ENCODE measurements around the gene MC2R. TPM values are rescaled to one million over a fixed set of nuclear protein-coding genes. Genes with fewer than 3 reads are reported as not detected.
A peak's percentile ranks its signal among the peaks of the same experiment; 100 is the strongest.

The MC2R gene
- total RNA-seq, 1 donor from 2014 or later = not detected

- DNase-seq (ENCODE audit: low read depth) = no peak
- H3K27me3 ChIP-seq (ENCODE audit: control insufficient read depth, insufficient read depth, low read length) = no peaks in the 10 kb centered on the region
- no peak overlapping the region for H3K4me3 ChIP-seq (ENCODE audit: low read depth, low read length)
- H3K36me3 ChIP-seq (ENCODE audit: control insufficient read depth, insufficient read depth, low read length) = no peaks in the 10 kb centered on the region
- no peak for TF ChIP-seq CTCF (IDR thresholded peaks at IDR 0.05; ENCODE audit: insufficient read depth, low read length, poor library complexity, severe bottlenecking)
Observed at GRCh38 chr18:13892098-13892497, 23.2 kb downstream of the MC2R start.

- Histone ChIP-seq H3K27me3 (ENCODE audit: control insufficient read depth, insufficient read depth, low read length) (no peaks in the 10 kb centered on the region), H3K4me3 (ENCODE audit: low read depth, low read length) (no peak overlapping the region), H3K36me3 (ENCODE audit: control insufficient read depth, insufficient read depth, low read length) (no peaks in the 10 kb centered on the region)
- TF ChIP-seq CTCF (IDR thresholded peaks at IDR 0.05; ENCODE audit: insufficient read depth, low read length, poor library complexity, severe bottlenecking) = no peak
- DNase-seq (ENCODE audit: low read depth) = no peak
Observed at GRCh38 chr18:13890761-13891361, 24.5 kb downstream of the MC2R start.

GRCh38 chr18:13889671-13890070 is 25.7 kb downstream of the MC2R start:
- peak; percentile 1 for DNase-seq (ENCODE audit: low read depth)
- Histone ChIP-seq H3K4me3 (ENCODE audit: low read depth, low read length) (no peak overlapping the region), H3K36me3 (ENCODE audit: control insufficient read depth, insufficient read depth, low read length) (no peaks in the 10 kb centered on the region), H3K27me3 (ENCODE audit: control insufficient read depth, insufficient read depth, low read length) (no peaks in the 10 kb centered on the region)
- no peak for TF ChIP-seq CTCF (IDR thresholded peaks at IDR 0.05; ENCODE audit: insufficient read depth, low read length, poor library complexity, severe bottlenecking)

DNA sequence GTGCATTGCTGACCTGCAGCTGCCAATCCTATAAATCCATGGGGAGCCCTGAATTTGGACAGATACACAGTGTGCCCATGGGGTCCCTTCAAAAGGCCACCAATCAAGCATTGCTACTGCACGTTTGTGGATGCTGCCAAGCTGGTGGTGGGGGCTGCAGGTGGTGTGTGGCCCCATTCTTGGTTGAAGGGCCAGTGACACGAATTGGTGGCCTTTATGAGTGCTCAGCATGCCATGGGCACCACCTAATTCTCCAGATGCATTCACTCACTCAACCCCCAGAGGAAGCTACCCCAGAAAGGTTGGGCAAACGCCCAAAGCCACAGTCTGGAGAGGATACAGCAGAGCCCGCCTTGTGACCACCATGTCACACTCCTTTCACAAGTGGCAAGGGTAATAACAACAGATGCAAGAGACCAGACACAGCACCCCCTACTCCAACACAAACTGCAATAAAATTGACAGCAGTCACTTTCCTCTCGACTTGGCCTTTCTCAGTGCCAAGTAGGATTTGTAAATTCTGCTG is 27.1 kb downstream of the MC2R start:
- no peak for TF ChIP-seq CTCF (IDR thresholded peaks at IDR 0.05; ENCODE audit: insufficient read depth, low read length, poor library complexity, severe bottlenecking)

GRCh38 chr18:13885009-13885408 is 30.3 kb downstream of the MC2R start:
- DNase-seq (ENCODE audit: low read depth) = no peak
- Histone ChIP-seq H3K4me3 (ENCODE audit: low read depth, low read length) (no peak overlapping the region), H3K27me3 (ENCODE audit: control insufficient read depth, insufficient read depth, low read length) (no peaks in the 10 kb centered on the region), H3K36me3 (ENCODE audit: control insufficient read depth, insufficient read depth, low read length) (no peaks in the 10 kb centered on the region)
- TF ChIP-seq CTCF (IDR thresholded peaks at IDR 0.05; ENCODE audit: insufficient read depth, low read length, poor library complexity, severe bottlenecking) = no peak

More for the DNA sequence above, 27.1 kb downstream of the MC2R start:
- Histone ChIP-seq H3K4me3 (ENCODE audit: low read depth, low read length) (no peak overlapping the region), H3K36me3 (ENCODE audit: control insufficient read depth, insufficient read depth, low read length) (no peaks in the 10 kb centered on the region), H3K27me3 (ENCODE audit: control insufficient read depth, insufficient read depth, low read length) (no peaks in the 10 kb centered on the region)
- no peak for DNase-seq (ENCODE audit: low read depth)

DNA sequence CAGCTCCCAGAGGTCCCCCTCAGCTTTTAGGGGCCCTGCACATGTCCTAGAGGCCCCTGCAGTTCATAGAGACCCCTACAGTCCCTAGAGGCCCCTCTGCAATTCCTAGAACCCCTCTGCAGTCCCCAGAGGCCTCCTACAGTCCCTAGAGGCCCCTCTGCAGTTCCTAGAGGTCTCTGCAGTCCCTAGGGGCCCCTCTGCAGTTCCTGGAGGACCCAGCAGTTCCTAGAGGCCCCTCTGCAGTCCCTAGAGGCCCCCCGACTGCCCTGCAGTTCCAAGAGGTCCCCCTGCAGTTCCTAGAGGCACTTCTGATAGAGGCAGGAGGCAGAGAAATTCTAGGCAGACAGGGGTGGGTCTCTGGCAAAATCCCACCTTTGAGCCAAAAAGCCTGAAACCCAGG is 35.4 kb downstream of the MC2R start:
- H3K27me3 ChIP-seq (ENCODE audit: control insufficient read depth, insufficient read depth, low read length) = no peaks in the 10 kb centered on the region
- TF ChIP-seq CTCF (IDR thresholded peaks at IDR 0.05; ENCODE audit: insufficient read depth, low read length, poor library complexity, severe bottlenecking) = no peak
- no peak for DNase-seq (ENCODE audit: low read depth)

More for the DNA sequence above, 35.4 kb downstream of the MC2R start:
- Histone ChIP-seq H3K4me3 (ENCODE audit: low read depth, low read length) (no peak overlapping the region), H3K36me3 (ENCODE audit: control insufficient read depth, insufficient read depth, low read length) (no peaks in the 10 kb centered on the region)
